ENCODE data around the gene TMEM164.
"Not testable (repeated sequence)": the region's sequence is repeated elsewhere in the genome, so short reads cannot be mapped to it uniquely, and the experiment has no call there.

Gene TMEM164

DNA sequence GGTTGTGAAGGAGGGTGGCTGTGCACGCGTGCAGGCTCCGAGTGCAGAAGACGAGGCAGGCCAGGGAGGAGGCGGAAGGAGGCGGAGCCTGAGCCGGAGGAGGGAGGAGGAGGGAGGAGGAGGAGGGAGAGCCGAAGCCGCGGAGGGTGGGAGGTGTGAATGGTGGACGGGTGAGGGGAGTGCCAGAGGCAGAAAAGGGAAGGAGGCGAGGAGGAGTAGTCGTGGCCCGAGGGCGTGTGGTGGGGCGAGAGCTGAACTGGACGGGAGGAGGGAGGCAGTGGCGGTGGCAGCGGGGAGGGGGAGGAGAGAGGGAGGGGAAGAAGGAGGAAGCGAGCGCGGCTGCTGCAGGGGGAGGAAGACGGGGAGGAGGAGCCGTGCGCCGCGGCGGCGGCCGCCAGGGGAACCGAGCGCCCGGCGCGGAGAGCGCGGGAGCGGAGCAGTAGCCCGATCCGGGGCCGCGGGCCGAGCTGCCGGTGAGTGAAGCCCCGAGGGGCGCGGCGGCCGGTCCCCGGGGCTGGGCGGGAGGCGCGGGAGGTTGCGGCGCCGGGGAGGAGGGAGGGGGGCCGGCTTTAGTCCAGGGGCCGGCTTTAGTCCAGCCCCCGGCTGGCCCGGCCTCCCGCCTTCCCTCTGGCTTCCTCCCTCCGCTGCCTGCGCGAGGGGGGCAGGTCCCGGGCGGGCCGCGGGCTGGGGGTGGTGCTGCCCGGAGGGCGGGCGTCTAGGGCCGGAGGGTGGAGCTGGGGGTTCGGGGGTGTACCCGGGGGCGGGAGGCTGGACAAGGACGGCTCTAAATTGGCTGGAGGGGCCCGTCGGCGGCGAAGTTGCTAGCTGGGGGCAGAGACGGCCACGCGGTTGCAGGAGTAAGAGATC, at the start of gene TMEM164:
TMEM164 (plus strand) TSS at position 815 of the 867 bp plus-strand sequence. CDS start 661 bp downstream, outside the sequence.
- DNase-seq: peak; percentile 86

GRCh38 chrX:109954333-109954732, 48.6 kb upstream of the TMEM164 start:
- DNase-seq: no peak

GRCh38 chrX:109954955-109955354, 48.0 kb upstream of the TMEM164 start:
- no peak for DNase-seq

- no peak for DNase-seq
Observed at GRCh38 chrX:109958266-109958665, 44.6 kb upstream of the TMEM164 start.

DNA sequence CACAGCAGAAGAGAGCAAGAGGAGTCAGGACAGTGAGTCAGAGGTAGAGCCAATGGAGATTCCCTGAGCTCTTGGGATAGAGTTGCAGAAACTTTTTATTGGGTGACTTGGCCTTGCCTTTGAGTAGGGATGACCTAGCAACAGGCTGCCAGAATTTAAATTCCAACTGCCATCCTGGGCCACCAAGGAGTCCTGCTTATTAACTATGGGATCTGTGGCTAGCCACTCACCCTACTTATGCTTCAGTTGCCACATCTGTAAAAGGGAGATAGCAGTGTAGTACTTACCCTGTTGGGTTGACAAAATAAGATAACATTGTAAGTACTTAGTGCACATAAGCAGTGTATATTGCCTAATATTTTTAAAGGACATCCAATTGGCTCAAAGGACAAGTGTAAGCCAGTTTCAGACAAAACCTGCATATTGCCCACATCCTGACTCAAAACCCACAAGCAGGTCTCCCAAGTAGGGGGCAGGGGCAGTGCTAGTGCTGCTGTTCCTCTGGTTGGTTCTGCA, 43.5 kb upstream of the TMEM164 start:
- DNase-seq: no peak

GRCh38 chrX:109964390-109964789, 38.5 kb upstream of the TMEM164 start:
- DNase-seq: no peak

- DNase-seq: no peak
Observed at GRCh38 chrX:109966246-109966645, 36.7 kb upstream of the TMEM164 start.

- no peak for DNase-seq
Observed at GRCh38 chrX:109967156-109967555, 35.8 kb upstream of the TMEM164 start.

- DNase-seq: not testable (repeated sequence)
Observed at GRCh38 chrX:109970841-109971240, 32.1 kb upstream of the TMEM164 start.

- DNase-seq: no peak
Observed at GRCh38 chrX:109974906-109975655, 27.8 kb upstream of the TMEM164 start.

- not testable (repeated sequence) for DNase-seq
Observed at GRCh38 chrX:109985210-109985609, 17.7 kb upstream of the TMEM164 start.

DNA sequence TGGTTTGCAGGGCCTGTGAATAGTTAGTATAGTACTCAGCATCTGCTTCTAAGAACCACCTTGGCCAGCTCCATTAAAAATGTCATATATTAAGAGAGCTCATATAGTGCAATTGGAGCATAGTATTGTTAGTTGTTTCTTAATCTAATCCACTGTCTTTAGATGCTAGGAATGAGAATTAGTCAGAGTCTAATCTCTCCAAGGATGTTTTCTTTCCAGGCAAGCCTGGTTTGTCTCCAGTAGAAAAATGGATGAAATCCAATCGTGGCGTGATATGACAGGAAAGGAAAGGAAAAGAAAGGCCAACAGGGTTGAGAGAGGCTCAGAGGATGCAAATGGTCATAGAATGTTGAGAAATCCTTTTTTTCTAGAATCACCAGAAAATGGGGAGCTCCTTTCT, 15.0 kb upstream of the TMEM164 start:
- DNase-seq: no peak

DNA sequence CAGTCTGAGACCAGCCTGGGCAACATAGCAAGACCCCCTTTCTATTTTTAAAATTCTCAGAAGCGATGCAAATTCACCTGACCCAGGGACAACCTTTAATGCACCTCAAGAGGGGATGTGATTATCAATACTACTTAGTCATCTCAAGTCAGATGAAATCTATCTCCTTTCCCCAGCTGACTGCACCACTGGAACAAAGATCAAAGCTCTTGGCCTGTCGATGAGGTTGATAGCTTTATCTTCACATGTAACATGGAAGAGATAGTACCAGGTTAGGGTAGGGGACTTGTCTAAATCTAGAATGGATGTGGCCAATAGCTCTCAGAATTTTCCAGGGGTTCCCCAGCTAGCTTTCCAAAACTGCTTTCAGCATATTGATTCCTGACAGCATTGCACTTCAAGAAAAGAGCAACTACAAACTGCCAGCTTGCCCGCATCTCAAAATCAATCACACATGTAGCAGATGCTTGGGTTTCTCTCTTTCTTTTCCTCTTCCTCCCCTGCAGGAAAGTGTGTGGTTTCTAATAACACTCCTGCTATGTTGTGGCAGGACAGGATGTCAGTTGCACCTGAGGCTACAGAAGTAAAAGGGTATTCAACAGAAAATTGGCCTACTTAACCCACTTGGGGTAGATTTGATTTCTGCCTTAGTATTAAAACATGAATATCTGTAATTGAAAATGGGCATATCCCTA, 12.2 kb upstream of the TMEM164 start:
- no peak for DNase-seq

DNA sequence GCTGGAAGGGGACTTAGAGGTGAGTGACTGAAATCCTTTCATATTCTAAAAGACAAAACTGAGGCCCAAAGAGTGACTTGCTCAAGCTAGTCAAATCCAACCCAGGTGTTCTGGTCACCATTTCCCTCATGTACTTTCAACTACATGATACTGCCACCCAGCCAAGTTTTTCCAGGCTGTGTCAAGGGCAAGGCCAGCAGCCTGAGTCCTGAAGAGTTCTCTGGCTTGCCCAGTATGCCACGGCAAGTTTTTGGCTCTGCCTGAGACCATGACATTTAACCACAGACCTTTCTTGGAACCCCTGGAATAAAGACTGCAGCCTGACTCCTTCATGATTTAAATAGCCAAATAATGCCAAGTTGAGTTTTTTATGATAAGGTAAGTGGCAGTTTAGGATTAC, 10.7 kb upstream of the TMEM164 start:
- DNase-seq: no peak

- no peak for DNase-seq
Observed at GRCh38 chrX:109995155-109995554, 7.8 kb upstream of the TMEM164 start.

GRCh38 chrX:109997786-109998452, 5.0 kb upstream of the TMEM164 start:
- DNase-seq: peak; percentile 10

- no peak for DNase-seq
Observed at GRCh38 chrX:110000000-110000399, 2.9 kb upstream of the TMEM164 start.

DNA sequence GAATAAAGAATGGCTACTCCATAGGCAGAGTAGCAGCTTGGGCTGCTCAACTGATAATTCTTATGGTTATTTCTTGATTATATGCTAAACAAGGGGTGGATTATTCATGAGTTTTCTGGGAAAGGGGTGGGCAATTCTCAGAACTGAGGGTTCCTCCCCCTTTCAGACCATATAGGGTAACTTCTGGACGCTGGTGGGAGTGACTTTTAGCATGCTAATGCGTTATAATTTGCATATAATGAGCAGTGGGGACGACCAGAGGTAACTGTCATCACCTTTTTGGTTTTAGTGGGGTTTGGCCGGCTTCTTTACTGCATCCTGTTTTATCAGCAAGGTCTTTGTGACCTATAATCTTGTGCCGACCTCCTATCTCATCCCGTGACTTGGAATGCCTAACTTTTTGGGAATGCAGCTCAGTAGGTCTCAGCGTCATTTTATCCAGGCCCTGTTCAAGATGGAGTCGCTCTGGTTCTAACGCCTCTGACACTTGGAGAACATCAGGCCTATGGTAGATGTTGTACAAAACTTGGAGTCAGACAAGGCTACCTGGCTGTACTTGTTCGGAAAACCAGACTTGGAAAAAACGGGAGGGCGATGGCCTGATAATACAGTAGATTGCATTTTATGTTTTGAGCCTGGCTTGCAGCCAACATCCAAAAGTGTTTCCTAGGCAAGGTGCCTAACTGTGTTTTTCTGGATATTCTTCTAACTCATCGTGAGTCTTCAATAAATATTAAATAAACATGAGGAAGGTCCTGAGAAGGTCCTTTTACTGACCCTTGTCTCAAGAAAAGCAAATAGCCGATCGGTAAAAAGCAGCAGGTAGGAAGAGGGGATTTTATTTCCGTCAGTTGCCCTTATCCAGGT, 1.8 kb upstream of the TMEM164 start:
- DNase-seq: no peak

GRCh38 chrX:110001740-110002299, 1.1 kb upstream of the TMEM164 start:
- DNase-seq: no peak

- DNase-seq: no peak
Observed at GRCh38 chrX:110003167-110004156, 548 bp downstream of the TMEM164 start.

Data from NCI-H774 (cell line).